NCI-H774 (cell line): ENCODE data around the gene GRIA4.

Source experiments
- DNase-seq: peaks from one replicate; lab custom pipeline; 2025; lab: John Stamatoyannopoulos, UW

The GRIA4 gene

GRCh38 chr11:105609832-105610781, at the start of gene GRIA4:
TSS of gene GRIA4 (plus strand) at chr11:105610073. CDS start at chr11:105610998, 925 bp downstream.
- DNase-seq: peak; percentile 24

DNA sequence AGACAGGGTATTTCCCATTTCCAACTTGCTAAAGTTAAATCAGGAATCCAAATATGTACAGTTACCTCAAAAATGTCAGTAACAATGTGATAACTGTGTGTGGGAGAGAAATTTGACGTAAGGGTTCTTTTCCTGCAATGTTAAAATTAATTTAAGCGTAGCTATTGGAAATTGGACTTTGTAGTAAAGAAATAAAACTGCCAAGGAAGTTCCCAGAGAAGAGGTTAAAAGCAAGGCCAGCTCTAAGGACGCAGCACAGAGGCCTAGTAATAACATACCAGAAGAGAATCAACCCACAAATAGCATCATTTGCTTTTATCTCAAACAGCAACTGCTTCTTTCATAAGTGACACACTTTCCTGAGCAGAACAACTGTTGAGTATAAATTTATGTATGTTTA, 36.8 kb upstream of the GRIA4 start:
- DNase-seq: no peak

GRCh38 chr11:105574974-105575373, 34.9 kb upstream of the GRIA4 start:
- DNase-seq: no peak

GRCh38 chr11:105577641-105578040, 32.2 kb upstream of the GRIA4 start:
- DNase-seq: no peak

GRCh38 chr11:105579111-105579510, 30.8 kb upstream of the GRIA4 start:
- DNase-seq: no peak

DNA sequence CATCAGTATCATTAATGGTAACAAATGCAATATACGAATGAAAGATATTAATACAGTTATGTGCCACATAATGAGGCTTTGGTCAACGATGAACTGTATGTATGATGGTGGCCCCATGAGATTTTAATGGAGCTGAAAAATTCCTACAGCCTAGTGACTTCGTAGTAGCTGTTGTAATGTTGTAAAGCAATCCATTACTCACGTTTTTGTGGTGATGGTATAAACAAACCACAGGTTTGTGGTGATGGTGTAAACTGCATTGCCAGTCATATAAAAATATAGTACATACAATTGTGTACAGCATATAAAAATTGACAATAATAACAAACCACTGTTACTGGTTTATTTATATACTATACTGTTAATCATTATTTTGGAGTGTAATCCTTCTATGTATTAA, 27.4 kb upstream of the GRIA4 start:
- DNase-seq: no peak

DNA sequence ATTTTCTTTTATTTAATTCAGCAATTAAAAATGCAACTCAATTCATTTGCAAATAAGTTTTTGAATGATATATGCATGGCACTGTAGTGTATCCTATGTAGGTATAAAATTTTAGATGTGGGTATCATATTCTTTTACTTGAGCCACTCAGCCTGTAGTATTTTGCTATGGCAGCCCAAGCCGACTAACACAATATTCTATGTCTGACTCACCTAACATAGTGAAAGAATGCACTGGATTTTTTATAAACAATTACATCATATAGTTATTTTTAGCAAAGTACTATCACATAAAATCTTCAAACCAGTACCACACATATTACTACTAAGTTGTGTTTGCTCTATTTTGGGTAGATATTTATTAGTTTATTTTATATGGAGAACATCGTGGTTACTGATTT, 21.9 kb upstream of the GRIA4 start:
- no peak for DNase-seq

DNA sequence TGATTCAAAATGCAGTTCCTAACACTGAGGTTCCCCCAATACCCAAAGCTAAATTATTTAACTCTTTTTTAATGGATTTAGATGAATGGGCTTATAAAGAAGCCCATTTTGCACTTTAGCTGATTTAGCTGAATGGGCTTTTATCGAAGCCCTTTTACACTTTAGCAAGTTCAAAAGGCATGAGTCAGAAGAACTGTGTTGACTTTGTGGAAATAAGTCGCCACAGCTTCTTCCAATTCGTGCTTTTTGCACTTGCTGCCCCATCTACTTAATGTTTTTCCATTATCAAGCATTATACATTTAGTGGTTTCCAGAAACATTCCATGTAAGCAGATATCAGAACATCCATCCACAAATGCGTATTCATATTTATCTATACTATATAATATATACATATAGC, 20.5 kb upstream of the GRIA4 start:
- DNase-seq: no peak

- no peak for DNase-seq
These were observed 17.8 kb upstream of the GRIA4 start for GRCh38 chr11:105592035-105592434.

- no peak for DNase-seq
These were observed 11.5 kb upstream of the GRIA4 start for GRCh38 chr11:105598371-105598770.

- no peak for DNase-seq
These were observed 6.7 kb upstream of the GRIA4 start for GRCh38 chr11:105603156-105603555.

GRCh38 chr11:105609341-105609781, 512 bp upstream of the GRIA4 start:
- no peak for DNase-seq

DNA sequence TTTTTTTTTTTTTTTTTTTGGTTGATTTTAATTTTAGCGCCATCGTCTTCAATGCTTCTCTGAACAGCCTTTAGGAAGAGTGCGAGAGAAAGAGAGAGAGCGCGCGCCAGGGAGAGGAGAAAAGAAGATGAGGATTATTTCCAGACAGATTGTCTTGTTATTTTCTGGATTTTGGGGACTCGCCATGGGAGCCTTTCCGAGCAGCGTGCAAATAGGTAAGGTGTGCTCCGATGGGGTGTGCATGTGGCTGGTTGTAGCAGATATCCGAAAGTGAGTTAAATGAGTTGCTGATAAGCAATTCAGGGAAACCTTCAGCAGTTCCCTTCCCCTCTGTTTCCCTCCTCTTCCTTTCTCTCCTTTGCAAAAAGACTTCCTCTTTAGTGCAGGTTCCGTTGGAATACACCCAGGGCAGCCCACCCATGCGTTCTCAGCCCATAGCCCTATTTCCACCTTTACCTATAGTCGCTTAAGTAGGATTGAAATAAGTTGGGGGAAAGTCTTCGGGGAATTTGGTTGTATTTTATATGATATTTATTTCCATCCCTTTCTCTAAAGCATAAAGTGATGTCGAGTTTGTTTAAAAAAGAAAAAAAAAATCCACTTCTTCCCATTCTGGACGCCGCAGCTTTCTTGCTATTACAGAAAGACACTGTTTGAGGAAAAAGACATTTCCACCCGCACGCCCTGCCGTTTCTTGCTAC, 1.1 kb downstream of the GRIA4 start:
- no peak for DNase-seq

GRCh38 chr11:105611572-105612441, 1.9 kb downstream of the GRIA4 start:
- DNase-seq: no peak

DNA sequence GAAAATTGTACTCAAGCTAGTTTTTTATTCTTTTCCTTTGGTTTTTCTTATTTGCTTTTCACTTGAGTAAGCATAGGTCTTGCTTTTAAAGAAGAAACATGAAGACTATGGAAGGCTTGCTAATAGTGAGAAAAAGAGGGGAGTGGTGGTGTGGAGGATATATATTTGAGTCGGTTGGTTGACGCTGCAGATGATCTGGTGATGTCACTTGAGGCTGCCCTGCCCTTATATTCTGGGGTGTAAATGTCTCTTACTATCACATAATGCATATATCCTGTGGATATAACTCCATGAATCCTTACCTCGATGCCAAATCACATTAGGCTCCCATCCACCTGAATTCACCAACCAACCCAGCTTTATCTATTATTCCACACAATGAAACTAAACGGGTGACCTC, 2.9 kb downstream of the GRIA4 start:
- no peak for DNase-seq

GRCh38 chr11:105613183-105613582, 3.3 kb downstream of the GRIA4 start:
- no peak for DNase-seq

DNA sequence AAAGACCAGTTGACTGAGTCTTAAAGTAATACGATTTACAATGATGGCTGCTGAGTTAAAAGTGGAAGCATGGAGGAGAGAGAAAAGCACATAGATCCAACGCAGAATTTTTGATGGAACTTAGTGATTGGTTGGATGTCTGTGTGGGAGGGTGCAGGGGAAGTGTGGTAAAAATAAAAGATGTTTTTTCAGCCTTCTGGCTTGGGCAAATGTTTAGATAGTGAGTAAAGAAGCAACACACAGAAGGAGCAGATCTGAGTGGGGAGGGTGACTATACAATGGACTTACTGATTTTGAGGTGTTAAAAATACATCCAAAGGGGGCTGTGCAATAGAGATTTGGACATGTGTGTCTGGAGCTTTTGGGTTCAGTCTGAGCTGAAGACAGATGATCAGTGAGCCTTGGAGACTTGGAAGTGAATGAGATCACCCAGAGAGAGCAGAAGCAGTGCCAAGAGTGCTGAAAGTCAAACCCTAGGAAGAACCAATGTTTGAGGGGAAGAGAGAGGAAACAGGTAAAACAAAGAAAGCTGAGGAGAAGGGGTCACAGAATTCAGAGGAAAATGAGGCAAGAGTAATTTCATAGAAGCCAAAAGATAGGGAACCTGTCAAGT, 8.6 kb downstream of the GRIA4 start:
- no peak for DNase-seq

GRCh38 chr11:105619556-105619955, 9.7 kb downstream of the GRIA4 start:
- no peak for DNase-seq

GRCh38 chr11:105622016-105622415, 12.1 kb downstream of the GRIA4 start:
- DNase-seq: no peak

GRCh38 chr11:105632316-105632715, 22.4 kb downstream of the GRIA4 start:
- no peak for DNase-seq

GRCh38 chr11:105635466-105635865, 25.6 kb downstream of the GRIA4 start:
- DNase-seq: no peak

DNA sequence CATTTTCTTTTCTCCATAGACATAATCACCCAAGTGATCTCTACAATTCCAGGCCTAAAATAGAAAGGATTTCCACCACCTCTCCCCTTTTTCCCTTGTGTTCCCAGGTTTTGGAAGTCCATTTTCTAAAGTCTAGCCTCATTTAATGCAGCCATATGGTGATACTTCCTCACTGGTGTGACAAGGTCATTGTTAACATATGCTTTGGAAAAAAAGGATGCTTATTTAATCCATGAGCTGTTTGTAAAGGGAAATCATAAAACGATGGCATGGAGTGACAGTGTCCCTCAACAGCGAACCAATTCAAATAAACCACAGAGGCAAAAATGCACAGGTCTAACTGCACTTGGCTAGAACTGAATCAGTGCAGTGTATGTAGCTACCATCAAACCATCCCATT, 26.6 kb downstream of the GRIA4 start:
- no peak for DNase-seq
